Mucosa of stomach (tissue), 1 donor: Measurements from ENCODE around the gene SLC35D3.
"Not testable (repeated sequence)": the region's sequence is repeated elsewhere in the genome, so short reads cannot be mapped to it uniquely, and the experiment has no call there.

Experiments
- H3K27me3 ChIP-seq: one replicate; pipeline ENCODE4 v1.7.0; 2013; ENCODE audit warnings: mild to moderate bottlenecking, low read length; ENCODE audit not compliant: control insufficient read depth, insufficient read depth
- H3K36me3 ChIP-seq: one replicate; pipeline ENCODE4 v1.7.0; 2013; ENCODE audit warnings: low read length; ENCODE audit not compliant: control insufficient read depth, insufficient read depth
- H3K4me1 ChIP-seq: one replicate; pipeline ENCODE4 v1.7.0; 2013; ENCODE audit warnings: mild to moderate bottlenecking, low read length; ENCODE audit not compliant: control insufficient read depth, insufficient read depth
- H3K4me3 ChIP-seq: one replicate; pipeline ENCODE4 v1.7.0; 2013; ENCODE audit warnings: low read length
- H3K9ac ChIP-seq: one replicate; pipeline ENCODE4 v1.7.0; 2013; ENCODE audit warnings: mild to moderate bottlenecking, low read length, moderate library complexity
- H3K9me3 ChIP-seq: one replicate; pipeline ENCODE4 v1.7.0; 2013; ENCODE audit warnings: mild to moderate bottlenecking, low read length, moderate library complexity; ENCODE audit not compliant: control insufficient read depth
- donor health status: Pancreatic carcinoma.

The SLC35D3 gene

GRCh38 chr6:136926383-136926782, 4.3 kb downstream of the SLC35D3 start:
- Histone ChIP-seq H3K4me3 (no peak overlapping the region), H3K27me3 (peaks cover 31% of the 10 kb centered on the region)

DNA sequence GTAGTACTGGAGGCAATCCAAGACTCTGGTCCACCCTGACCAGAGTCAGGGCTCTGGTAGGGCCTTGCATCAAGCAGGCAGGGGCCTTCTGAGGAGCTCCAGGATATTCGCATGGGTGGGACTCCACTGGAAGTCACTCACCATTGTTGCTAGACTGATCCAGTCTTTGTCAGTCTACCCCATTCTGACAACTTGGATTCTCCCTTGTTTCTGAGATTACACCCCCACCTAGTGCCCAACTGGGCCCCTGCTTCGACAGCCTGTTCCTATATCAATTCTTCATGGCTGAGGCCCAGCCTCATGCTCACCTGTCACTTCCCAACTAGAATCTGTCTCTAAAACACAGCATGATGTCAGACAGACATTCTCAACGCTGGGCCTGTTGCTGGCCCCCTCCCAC, 5.2 kb downstream of the SLC35D3 start:
- Histone ChIP-seq H3K9me3 (no peaks in the 10 kb centered on the region), H3K4me3 (no peak overlapping the region), H3K36me3 (no peaks in the 10 kb centered on the region), H3K9ac (no peak overlapping the region), H3K4me1 (peaks cover 11% of the 10 kb centered on the region), H3K27me3 (peaks cover 21% of the 10 kb centered on the region)

More at GRCh38 chr6:136926383-136926782, 4.3 kb downstream of the SLC35D3 start:
- H3K36me3 ChIP-seq = no peaks in the 10 kb centered on the region
- H3K4me1 ChIP-seq = peaks cover 11% of the 10 kb centered on the region
- H3K9me3 ChIP-seq = no peaks in the 10 kb centered on the region
- no peak overlapping the region for H3K9ac ChIP-seq

DNA sequence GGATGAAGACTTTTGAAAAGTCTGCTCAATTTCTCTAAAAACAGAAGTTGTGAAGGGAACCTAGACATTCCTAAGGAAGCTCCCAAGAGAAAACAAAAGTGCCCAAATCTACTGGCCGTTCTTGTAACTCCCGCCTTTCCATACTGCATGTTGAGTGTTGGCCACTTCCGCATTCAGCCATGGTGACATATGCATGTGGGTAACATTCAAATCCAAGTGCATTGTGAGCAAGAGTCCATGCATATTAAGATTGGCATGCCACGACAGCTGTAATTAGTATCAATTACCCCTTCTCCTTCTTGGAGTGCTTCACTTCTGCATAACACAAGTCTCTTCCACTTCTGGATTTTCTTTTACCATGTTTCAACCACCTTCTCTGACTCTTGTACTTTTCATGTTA, 8.4 kb downstream of the SLC35D3 start:
- H3K36me3 ChIP-seq = no peaks in the 10 kb centered on the region
- H3K27me3 ChIP-seq = no peaks in the 10 kb centered on the region
- H3K4me3 ChIP-seq = no peak overlapping the region
- H3K9me3 ChIP-seq = no peaks in the 10 kb centered on the region
- H3K9ac ChIP-seq = no peak overlapping the region
- no peaks in the 10 kb centered on the region for H3K4me1 ChIP-seq

DNA sequence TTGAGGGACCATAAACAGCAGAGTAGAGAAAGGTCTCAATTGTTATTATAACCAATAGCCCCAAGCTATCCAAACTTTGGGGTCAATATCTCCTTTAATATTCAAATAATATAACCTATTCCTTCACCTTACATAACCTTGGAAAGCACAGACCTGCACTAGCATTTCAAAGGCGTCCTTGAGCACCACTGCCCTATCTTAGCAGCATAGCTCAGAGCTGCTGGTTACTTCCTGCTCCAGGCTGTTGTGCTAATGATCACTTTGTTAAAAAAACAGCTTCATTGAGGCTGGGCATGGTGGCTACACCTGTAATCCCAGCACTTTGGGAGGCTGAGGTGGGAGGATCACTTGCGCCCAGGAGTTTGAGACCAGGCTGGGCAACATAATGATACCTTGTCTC, 10.5 kb downstream of the SLC35D3 start:
- no peak overlapping the region for H3K9ac ChIP-seq
- H3K27me3 ChIP-seq = no peaks in the 10 kb centered on the region
- no peaks in the 10 kb centered on the region for H3K36me3 ChIP-seq
- no peaks in the 10 kb centered on the region for H3K9me3 ChIP-seq
- no peaks in the 10 kb centered on the region for H3K4me1 ChIP-seq
- H3K4me3 ChIP-seq = no peak overlapping the region

DNA sequence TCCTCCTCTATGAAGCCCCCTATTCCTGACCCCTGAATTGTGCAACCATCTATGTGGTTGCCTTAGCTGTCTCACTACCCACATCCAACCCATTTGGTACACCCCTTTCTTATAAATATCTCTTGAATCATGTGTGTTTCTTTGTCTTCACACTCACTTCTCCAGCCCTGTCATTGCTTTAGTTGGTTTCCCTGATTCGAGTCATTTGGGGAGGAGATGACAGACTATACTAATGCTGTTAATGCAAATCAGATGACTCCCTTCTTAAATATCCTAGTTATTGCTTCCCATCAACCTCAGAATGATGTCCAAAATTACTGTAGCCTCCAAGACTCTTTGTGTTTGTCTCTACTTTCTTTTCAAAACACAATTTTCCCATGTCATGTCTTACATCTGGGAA, 23.0 kb downstream of the SLC35D3 start:
- no peak overlapping the region for H3K4me3 ChIP-seq
- H3K36me3 ChIP-seq = no peaks in the 10 kb centered on the region
- no peaks in the 10 kb centered on the region for H3K27me3 ChIP-seq
- H3K4me1 ChIP-seq = no peaks in the 10 kb centered on the region
- no peak overlapping the region for H3K9ac ChIP-seq
- H3K9me3 ChIP-seq = no peaks in the 10 kb centered on the region

- Histone ChIP-seq H3K4me3 (no peak overlapping the region), H3K9me3 (no peaks in the 10 kb centered on the region), H3K4me1 (no peaks in the 10 kb centered on the region), H3K27me3 (no peaks in the 10 kb centered on the region), H3K9ac (no peak overlapping the region), H3K36me3 (no peaks in the 10 kb centered on the region)
These were observed 23.6 kb downstream of the SLC35D3 start for GRCh38 chr6:136945711-136946121.

DNA sequence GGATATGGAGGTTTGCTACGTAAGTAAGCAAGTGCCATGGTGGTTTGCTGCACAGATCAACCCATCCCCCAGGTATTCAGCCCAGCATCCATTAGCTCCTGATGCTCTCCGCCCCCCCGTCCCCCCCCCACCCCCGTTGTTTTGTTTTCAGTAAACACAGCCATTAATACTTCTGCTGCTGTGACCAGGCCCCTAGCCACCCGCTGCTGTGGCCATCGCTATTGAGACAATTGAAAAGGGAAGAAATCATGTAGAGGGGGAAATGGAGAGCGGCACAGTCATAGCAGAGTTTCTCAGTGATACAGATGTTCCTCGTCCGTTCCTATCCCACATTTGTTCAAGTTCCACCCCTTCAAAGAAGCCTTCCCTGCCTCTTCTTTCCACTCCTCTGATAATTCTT, 24.9 kb downstream of the SLC35D3 start:
- Histone ChIP-seq H3K36me3 (no peaks in the 10 kb centered on the region), H3K4me3 (no peak overlapping the region), H3K4me1 (no peaks in the 10 kb centered on the region), H3K9me3 (no peaks in the 10 kb centered on the region), H3K27me3 (no peaks in the 10 kb centered on the region), H3K9ac (no peak overlapping the region)

DNA sequence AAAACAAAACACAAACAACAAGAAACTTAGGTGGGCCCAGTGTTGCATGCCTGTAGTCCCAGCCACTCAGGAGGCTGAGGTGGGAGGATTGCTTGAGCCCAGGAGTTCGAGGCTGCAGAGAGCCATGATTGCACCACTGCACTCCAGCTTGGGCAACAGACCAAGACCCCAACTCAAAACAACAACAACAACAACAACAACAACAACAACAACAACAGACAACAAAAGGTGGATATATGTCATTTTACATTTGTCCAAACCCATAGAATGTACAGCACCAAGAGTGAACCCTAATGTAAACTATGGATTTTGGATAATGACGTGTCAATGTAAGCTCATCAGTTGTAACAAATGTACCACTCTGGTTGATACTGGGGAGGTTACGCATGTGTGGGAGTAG, 27.9 kb downstream of the SLC35D3 start:
- not testable (repeated sequence) for H3K27me3 ChIP-seq, H3K4me1 ChIP-seq, H3K4me3 ChIP-seq, H3K9ac ChIP-seq, H3K36me3 ChIP-seq, H3K9me3 ChIP-seq

DNA sequence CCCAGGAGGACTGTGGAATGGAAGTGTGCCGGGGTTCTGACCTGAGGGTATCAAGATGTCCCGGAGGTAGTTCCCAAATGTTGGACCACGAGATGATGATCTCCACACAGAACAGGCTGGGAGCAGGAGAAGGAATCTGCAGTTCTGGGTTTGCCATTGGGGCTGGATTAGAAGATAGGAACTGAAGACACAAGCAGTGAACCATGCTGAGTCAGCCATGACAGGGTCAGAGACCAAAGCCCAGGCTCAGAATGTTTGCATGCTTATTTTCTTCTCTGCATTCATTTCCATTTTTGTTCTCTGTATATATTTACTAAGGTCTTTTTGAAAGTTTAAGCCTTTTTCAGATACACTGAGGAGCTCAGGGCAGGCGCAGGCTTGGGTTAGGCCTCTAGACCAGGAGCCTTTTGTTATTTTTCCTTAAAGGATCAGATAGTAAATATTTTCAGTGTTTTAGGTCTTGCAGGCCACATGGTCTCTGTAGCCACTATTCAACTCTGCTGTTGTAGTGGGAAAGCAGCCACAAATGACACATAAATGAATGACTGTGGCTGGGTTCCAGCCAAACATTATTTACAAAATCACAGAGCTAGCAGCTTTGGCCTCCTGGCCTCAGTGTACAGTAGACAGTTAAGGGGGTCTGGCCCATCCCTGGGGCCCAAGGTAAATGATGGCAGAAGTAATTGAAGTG, 28.5 kb downstream of the SLC35D3 start:
- Histone ChIP-seq H3K36me3 (no peaks in the 10 kb centered on the region), H3K27me3 (no peaks in the 10 kb centered on the region), H3K4me3 (no peak overlapping the region), H3K9ac (no peak overlapping the region), H3K9me3 (no peaks in the 10 kb centered on the region), H3K4me1 (no peaks in the 10 kb centered on the region)

- H3K4me3 ChIP-seq = no peak overlapping the region
- no peaks in the 10 kb centered on the region for H3K9me3 ChIP-seq
- no peak overlapping the region for H3K9ac ChIP-seq
- H3K27me3 ChIP-seq = no peaks in the 10 kb centered on the region
- H3K36me3 ChIP-seq = no peaks in the 10 kb centered on the region
- H3K4me1 ChIP-seq = no peaks in the 10 kb centered on the region
These were observed 30.7 kb downstream of the SLC35D3 start for GRCh38 chr6:136952714-136953260.

GRCh38 chr6:136955123-136955522, 33.0 kb downstream of the SLC35D3 start:
- no peaks in the 10 kb centered on the region for H3K36me3 ChIP-seq
- H3K27me3 ChIP-seq = no peaks in the 10 kb centered on the region
- peaks cover 14% of the 10 kb centered on the region for H3K4me1 ChIP-seq
- H3K9ac ChIP-seq = no peak overlapping the region
- H3K4me3 ChIP-seq = no peak overlapping the region
- H3K9me3 ChIP-seq = no peaks in the 10 kb centered on the region

DNA sequence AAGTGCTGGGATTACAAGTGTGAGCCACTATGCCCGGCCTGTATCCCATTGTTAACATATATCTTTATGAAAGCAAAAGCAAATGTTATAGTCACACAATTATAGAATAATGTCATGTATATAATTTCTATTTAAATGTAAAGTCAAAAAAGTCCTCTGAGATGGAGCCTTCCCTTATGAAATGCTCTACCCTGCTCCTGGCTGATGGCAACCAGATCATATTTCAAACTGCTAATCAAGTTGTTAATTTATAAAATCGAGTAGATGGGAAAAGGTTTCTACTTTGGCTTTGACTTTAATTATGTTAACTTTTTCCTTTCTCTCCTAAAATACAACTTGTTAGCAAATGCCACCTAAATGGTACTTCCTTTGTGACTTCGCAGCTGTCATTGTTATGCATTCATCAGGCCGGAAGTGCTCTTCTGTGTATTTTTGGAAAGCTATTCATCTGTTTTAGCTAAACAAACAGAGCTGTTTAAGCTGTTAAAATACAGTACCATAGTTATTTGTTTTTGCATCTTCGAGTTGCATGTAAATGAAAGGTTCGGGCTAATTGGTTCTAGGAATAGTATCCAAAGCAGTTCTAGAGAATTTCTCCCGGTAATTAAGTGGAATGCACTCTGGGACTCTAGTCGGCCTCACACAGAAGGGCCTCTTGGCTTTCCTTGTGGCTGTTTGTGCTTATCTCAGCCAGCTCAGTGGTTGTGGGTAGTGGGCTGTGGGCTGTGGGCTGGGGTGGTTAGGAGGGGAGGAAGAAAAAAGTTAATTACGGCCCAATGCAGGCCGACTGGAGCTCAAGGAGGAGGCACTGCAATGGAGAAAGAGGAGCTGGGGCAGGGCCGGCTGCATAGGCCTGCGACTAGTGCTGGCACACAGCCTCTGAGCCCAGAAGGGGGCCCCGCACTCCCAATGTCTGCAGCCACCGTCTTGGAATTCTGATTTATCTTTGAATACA, 34.8 kb downstream of the SLC35D3 start:
- no peaks in the 10 kb centered on the region for H3K9me3 ChIP-seq
- H3K27me3 ChIP-seq = no peaks in the 10 kb centered on the region
- H3K36me3 ChIP-seq = no peaks in the 10 kb centered on the region
- no peak overlapping the region for H3K4me3 ChIP-seq
- peaks cover 14% of the 10 kb centered on the region for H3K4me1 ChIP-seq
- no peak overlapping the region for H3K9ac ChIP-seq
